ENCODE results near the gene TEX261.
A peak's percentile ranks its signal among the peaks of the same experiment; 100 is the strongest.

- TF ChIP-seq CTCF (IDR thresholded peaks at IDR 0.05 in 4 of 5, conservative IDR thresholded peaks at IDR 0.05 in 1 of 5), result peak; percentile 34 to 77 (median 56)
- TF ChIP-seq POLR2A (IDR thresholded peaks at IDR 0.05), result no peak
Measured at GRCh38 chr2:70946832-70947442, 47.7 kb downstream of the TEX261 start.
